GM12878 (cell line): ENCODE results near the gene MYLK4. TPM values are rescaled to one million over a fixed set of nuclear protein-coding genes. Genes with fewer than 3 reads are reported as not detected.

Experiments used
- ATAC-seq: fragments of 200-7000 bp; cut with Tn5 transposase; 3 replicates; pipeline ENCODE4 v1.9.1; 2020; ENCODE audit warnings: mild to moderate bottlenecking, moderate library complexity
- BruUV-seq: library from RNA; stranded (reverse); fragments of 400-500 nt; replicated peaks from 2 replicates; lab custom pipeline; 2021; lab: Mats Ljungman, UMichigan
- CTCF ChIA-PET: fragments of 300-600 bp; sonication (Branson Sonifier 250); formaldehyde crosslinking; extraction: SDS; loops from one replicate; lab custom pipeline; 2021; ENCODE audit warnings: inconsistent platforms; lab: Yijun Ruan, JAX
- POLR2A ChIA-PET: fragments of 350-600 bp; formaldehyde crosslinking; extraction: SDS; loops from one replicate; lab custom pipeline; 2021; ENCODE audit warnings: inconsistent platforms; lab: Charles Lee
- RAD21 ChIA-PET: fragments of 300-600 bp; sonication (Branson Sonifier 250); formaldehyde crosslinking; loops from one replicate; lab custom pipeline; 2023; ENCODE audit warnings: antibody characterized with exemption; ENCODE audit not compliant: unreplicated experiment; lab: Charles Lee
- SMC1A ChIA-PET: fragments of 300-600 bp; sonication (Branson Sonifier 250); formaldehyde crosslinking; loops from one replicate; lab custom pipeline; 2023; ENCODE audit not compliant: unreplicated experiment, uncharacterized antibody; lab: Charles Lee
- DNase-seq: peaks from one replicate; pipeline ENCODE4 v3.0.0-alpha.2; 2011; ENCODE audit warnings: low read depth, low spot score
- FAIRE-seq: peaks from 3 replicates; lab custom pipeline; 2011; peaks lifted over from hg19 to GRCh38; lab: Jason Lieb, UNC
- H2AFZ ChIP-seq: 2 replicates; pipeline ENCODE4 v1.6.0; 2011; ENCODE audit warnings: low read depth, low read length, control low read depth; ENCODE audit not compliant: control insufficient read depth
- H3K27ac ChIP-seq: 2 replicates; pipeline ENCODE4 v1.5.1; 2011; ENCODE audit warnings: control low read depth; ENCODE audit not compliant: control insufficient read depth, insufficient read depth
- H3K27me3 ChIP-seq, 2 experiments: replicated peaks in 1 of 2; 2 replicates each; pipeline versions ENCODE4 v1.6.0 to v1.6.1; 2011; ENCODE audit warnings: low read length in 1 of 2; ENCODE audit not compliant: control insufficient read depth in 2 of 2, insufficient read depth in 2 of 2
- H3K36me3 ChIP-seq, 2 experiments: 2 replicates each; pipeline ENCODE4 v1.5.1; 2011; ENCODE audit warnings: low read length in 1 of 2; ENCODE audit not compliant: control insufficient read depth in 2 of 2, insufficient read depth in 2 of 2
- H3K4me1 ChIP-seq: 2 replicates; pipeline ENCODE4 v1.6.1; 2011; ENCODE audit warnings: mild to moderate bottlenecking, low read length, moderate library complexity, mixed read lengths; ENCODE audit not compliant: control insufficient read depth, insufficient read depth
- H3K4me2 ChIP-seq: 2 replicates; pipeline ENCODE4 v1.6.0; 2011; ENCODE audit warnings: control low read depth; ENCODE audit not compliant: control insufficient read depth, insufficient read depth
- H3K4me3 ChIP-seq: fragments of 200-600 bp; sonication (generic); 2 replicates; pipeline ENCODE4 v1.5.1; 2016
- H3K79me2 ChIP-seq: 2 replicates; pipeline ENCODE4 v1.6.0; 2011; ENCODE audit warnings: low read length; ENCODE audit not compliant: control insufficient read depth, insufficient read depth
- H3K9ac ChIP-seq: 2 replicates; pipeline ENCODE4 v1.8.0; 2011; ENCODE audit warnings: low read length, control low read depth, mixed read lengths; ENCODE audit not compliant: control insufficient read depth, insufficient read depth
- H3K9me3 ChIP-seq: replicated peaks from 3 replicates; pipeline ENCODE4 v1.5.1; 2011; ENCODE audit warnings: mild to moderate bottlenecking, low read length; ENCODE audit not compliant: control insufficient read depth, insufficient read depth
- H4K20me1 ChIP-seq: 2 replicates; pipeline ENCODE4 v1.6.0; 2011; ENCODE audit not compliant: control insufficient read depth, insufficient read depth
- CTCF ChIP-seq, 3 experiments: IDR thresholded peaks in 2 of 3; conservative IDR thresholded peaks in 1 of 3; 2 replicates each; pipeline ENCODE4 v1.5.1; 2011; ENCODE audit warnings: low read depth in 3 of 3, low read length in 3 of 3, mild to moderate bottlenecking in 3 of 3, control low read depth in 2 of 3, moderate library complexity in 2 of 3, inconsistent platforms in 1 of 3, mixed read lengths in 1 of 3; ENCODE audit not compliant: control insufficient read depth in 2 of 3, insufficient read depth in 1 of 3; ENCODE audit errors: extremely low read depth in 1 of 3
- MTA2 ChIP-seq: fragments of 450-650 bp; IDR thresholded peaks from 2 replicates; pipeline ENCODE4 v1.6.1; 2016; ENCODE audit warnings: low read depth, mild to moderate bottlenecking, moderate library complexity
- NBN ChIP-seq: fragments of 450-650 bp; IDR thresholded peaks from 2 replicates; pipeline ENCODE4 v1.6.1; 2016
- NFYB ChIP-seq: IDR thresholded peaks from 2 replicates; pipeline ENCODE4 v1.6.1; 2011; ENCODE audit warnings: low read depth, mild to moderate bottlenecking, low read length, improper control_type of control experiment, moderate library complexity; ENCODE audit not compliant: insufficient read depth
- NRF1 ChIP-seq: conservative IDR thresholded peaks from 2 replicates; pipeline ENCODE4 v1.6.1; 2011; ENCODE audit warnings: mild to moderate bottlenecking, low read depth, low read length, improper control_type of control experiment
- TAF1 ChIP-seq: IDR thresholded peaks from 2 replicates; pipeline ENCODE4 v1.6.1; 2011; ENCODE audit warnings: mild to moderate bottlenecking, low read depth, low read length, borderline replicate concordance
- USF2 ChIP-seq: IDR thresholded peaks from 2 replicates; pipeline ENCODE4 v1.6.1; 2011; ENCODE audit warnings: low read depth, low read length, improper control_type of control experiment, borderline replicate concordance
- ZBED1 ChIP-seq: IDR thresholded peaks from 2 replicates; pipeline ENCODE4 v1.6.1; 2016; ENCODE audit warnings: borderline replicate concordance
- ZSCAN29 ChIP-seq: fragments of 450-650 bp; IDR thresholded peaks from 2 replicates; pipeline ENCODE4 v1.6.1; 2017; ENCODE audit warnings: mild to moderate bottlenecking, moderate library complexity
- WGBS: methylation state at CpG from one replicate; pipeline ENCODE4 v1.1.6; 2016; ENCODE audit warnings: low lambda C conversion rate; ENCODE audit not compliant: insufficient replicate concordance, insufficient coverage; ENCODE audit errors: missing lambda C conversion rate; 5-methylcytosine and 5-hydroxymethylcytosine counted together
- in situ Hi-C: fragments of 300-500 bp; cut with MboI; formaldehyde crosslinking; loops from 9 replicates; pipeline ENCODE4 v1.14.3; 2018; ENCODE audit warnings: mixed read lengths
- intact Hi-C: fragments of 100-400 bp; cut with micrococcal nuclease; formaldehyde crosslinking; loops from one replicate; pipeline ENCODE4 v1.14.2; 2022; ENCODE audit not compliant: unreplicated experiment
- polyA plus RNA-seq, 11 experiments: library from polyadenylated mRNA; depleted of rRNA in 4 of 11; unstranded in 6 of 11; stranded (reverse) in 5 of 11; fragments of >200 nt; fragmentation: Nextera tagmentation in 4 of 11; fragmentation: Illumina TruSeq in 1 of 11; extraction: Ambion mirVana in 4 of 11; extraction: Trizol in 1 of 11; gene quantifications; 1 replicate in 1 of 11; 2 replicates in 10 of 11; pipeline versions ENCODE4 v1.2.1 to v1.2.3, GENCODE V29; 2011 to 2016; ENCODE audit warnings: inconsistent platforms in 2 of 11, missing spikeins in 2 of 11, low read depth in 1 of 11
- total RNA-seq, 4 experiments: library from RNA; depleted of rRNA in 3 of 4; stranded (reverse); fragments of >200 nt in 3 of 4; fragmentation: Illumina TruSeq in 1 of 4; extraction: Trizol in 1 of 4; gene quantifications; 2 replicates each; pipeline versions ENCODE4 v1.2.1 to v1.2.3, GENCODE V29; 2013 to 2021
- TF ChIP-seq, protein P1 (sequence below): IDR thresholded peaks from 2 replicates; pipeline ENCODE4 v1.6.1; 2011; ENCODE audit warnings: borderline replicate concordance, low read depth, mild to moderate bottlenecking, moderate library complexity, mixed read lengths, low read length; ENCODE audit not compliant: insufficient read depth; ENCODE audit errors: extremely low read length
- TF ChIP-seq, protein P2 (sequence below): fragments of 450-650 bp; IDR thresholded peaks from 2 replicates; pipeline ENCODE4 v1.6.1; 2017; ENCODE audit warnings: antibody characterized with exemption, mild to moderate bottlenecking, moderate library complexity

The MYLK4 gene
- total and polyA plus RNA-seq, 10 of the 15 experiments (the other 5 are each of a cell fraction or from before 2014, with no cell fraction given) = under 0.01 to 0.09 (median 0.05) TPM; not detected in 1

DNA sequence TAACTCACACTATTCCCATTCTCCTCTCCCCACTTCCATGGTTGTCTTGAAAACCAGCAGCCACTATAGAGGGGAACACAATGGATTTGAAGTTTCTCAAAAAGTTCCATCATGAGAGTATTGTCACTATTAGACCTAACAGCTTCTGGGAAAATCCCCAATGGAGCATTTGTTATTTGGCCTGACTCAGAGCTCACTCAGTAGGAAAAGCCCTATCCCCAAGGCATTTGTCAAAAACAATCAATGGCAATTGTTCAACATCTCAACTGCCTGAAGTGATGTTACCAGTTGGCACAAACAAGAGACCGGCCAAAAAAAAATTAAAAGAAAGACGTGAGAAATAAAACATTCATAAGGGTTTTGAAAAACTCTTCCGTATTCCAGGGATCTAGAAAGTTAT, 98.8 kb downstream of the MYLK4 start (continued):
- TF ChIP-seq NRF1 = no peak
- TF ChIP-seq TAF1 = no peak
- no peak for TF ChIP-seq NBN
- TF ChIP-seq USF2 = no peak
- TF ChIP-seq ZBED1 = no peak
- no peak for TF ChIP-seq ZSCAN29
- TF ChIP-seq, protein P1, sequence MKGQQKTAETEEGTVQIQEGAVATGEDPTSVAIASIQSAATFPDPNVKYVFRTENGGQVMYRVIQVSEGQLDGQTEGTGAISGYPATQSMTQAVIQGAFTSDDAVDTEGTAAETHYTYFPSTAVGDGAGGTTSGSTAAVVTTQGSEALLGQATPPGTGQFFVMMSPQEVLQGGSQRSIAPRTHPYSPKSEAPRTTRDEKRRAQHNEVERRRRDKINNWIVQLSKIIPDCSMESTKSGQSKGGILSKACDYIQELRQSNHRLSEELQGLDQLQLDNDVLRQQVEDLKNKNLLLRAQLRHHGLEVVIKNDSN = no peak
- no peak for TF ChIP-seq CTCF (IDR thresholded peaks at IDR 0.05 in 2 of 3, conservative IDR thresholded peaks at IDR 0.05 in 1 of 3; ENCODE audit: control insufficient read depth in 2 of 3, extremely low read depth in 1 of 3, insufficient read depth in 1 of 3, low read depth in 3 of 3, low read length in 3 of 3)

- Histone ChIP-seq H3K9me3 (no peaks in the 10 kb centered on the region), H2AFZ (no peak overlapping the region), H3K36me3 (no peaks in the 10 kb centered on the region), H3K9ac (no peak overlapping the region), H3K27me3 (peaks cover 2 to 5% of the 10 kb centered on the region in 2 experiments; a peak in 2 of 4 replicates), H3K4me3 (no peak overlapping the region), H4K20me1 (no peaks in the 10 kb centered on the region), H3K27ac (no peak overlapping the region), H3K4me1 (no peaks in the 10 kb centered on the region), H3K79me2 (no peaks in the 10 kb centered on the region), H3K4me2 (no peak overlapping the region)
- FAIRE-seq (no peak), ATAC-seq (no peak), DNase-seq (no peak)
- in situ Hi-C loops (no loop called here), intact Hi-C loops (no loop called here)
- ChIA-PET RAD21 (no interaction called here), POLR2A (no interaction called here), SMC1A (no interaction called here), CTCF (no interaction called here)
- 0% methylated on average over 1 of the region's 1 CpG for WGBS
- BruUV-seq = no TSS peak
- TF ChIP-seq MTA2 (no peak), NFYB (no peak)
- TF ChIP-seq, protein P2, sequence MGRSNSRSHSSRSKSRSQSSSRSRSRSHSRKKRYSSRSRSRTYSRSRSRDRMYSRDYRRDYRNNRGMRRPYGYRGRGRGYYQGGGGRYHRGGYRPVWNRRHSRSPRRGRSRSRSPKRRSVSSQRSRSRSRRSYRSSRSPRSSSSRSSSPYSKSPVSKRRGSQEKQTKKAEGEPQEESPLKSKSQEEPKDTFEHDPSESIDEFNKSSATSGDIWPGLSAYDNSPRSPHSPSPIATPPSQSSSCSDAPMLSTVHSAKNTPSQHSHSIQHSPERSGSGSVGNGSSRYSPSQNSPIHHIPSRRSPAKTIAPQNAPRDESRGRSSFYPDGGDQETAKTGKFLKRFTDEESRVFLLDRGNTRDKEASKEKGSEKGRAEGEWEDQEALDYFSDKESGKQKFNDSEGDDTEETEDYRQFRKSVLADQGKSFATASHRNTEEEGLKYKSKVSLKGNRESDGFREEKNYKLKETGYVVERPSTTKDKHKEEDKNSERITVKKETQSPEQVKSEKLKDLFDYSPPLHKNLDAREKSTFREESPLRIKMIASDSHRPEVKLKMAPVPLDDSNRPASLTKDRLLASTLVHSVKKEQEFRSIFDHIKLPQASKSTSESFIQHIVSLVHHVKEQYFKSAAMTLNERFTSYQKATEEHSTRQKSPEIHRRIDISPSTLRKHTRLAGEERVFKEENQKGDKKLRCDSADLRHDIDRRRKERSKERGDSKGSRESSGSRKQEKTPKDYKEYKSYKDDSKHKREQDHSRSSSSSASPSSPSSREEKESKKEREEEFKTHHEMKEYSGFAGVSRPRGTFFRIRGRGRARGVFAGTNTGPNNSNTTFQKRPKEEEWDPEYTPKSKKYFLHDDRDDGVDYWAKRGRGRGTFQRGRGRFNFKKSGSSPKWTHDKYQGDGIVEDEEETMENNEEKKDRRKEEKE = no peak
These were observed 99.2 kb downstream of the MYLK4 start for GRCh38 chr6:2651536-2651935.
